HG03521 (cell line): ENCODE data around the gene ZIC2.
"Not testable (repeated sequence)": the region's sequence is repeated elsewhere in the genome, so short reads cannot be mapped to it uniquely, and the experiment has no call there.

Experiments used
- ATAC-seq: cut with Tn5 transposase; IDR thresholded peaks from one replicate; pipeline ENCODE4 v1.9.1; 2021; ENCODE audit warnings: mild to moderate bottlenecking, moderate library complexity; ENCODE audit not compliant: unreplicated experiment

Gene ZIC2

GRCh38 chr13:99981735-99982035 lies at the start of gene ZIC2:
TSS of gene ZIC2 (plus strand) at chr13:99981784. CDS start at chr13:99982065, 281 bp downstream.
- no peak for ATAC-seq

DNA sequence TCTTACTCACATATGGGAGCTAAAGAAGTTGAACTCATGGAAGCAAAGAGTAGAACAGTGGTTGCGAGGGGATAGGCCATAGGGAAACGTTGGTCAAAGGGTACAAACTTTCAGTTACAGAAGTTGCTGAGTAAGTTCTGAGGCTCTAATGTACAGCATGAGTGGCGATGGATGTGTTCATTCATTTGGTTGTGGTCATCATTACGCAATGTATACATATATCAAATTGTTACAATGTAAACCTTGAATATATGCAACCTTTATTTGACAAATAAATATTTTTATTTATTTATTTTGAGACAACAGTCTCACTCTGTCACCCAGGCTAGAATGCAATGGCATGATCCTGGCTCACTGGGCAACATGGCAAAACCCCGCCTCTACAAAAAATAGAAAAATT lies 48.7 kb upstream of the ZIC2 start:
- no peak for ATAC-seq

- ATAC-seq, result no peak
These were observed 45.8 kb upstream of the ZIC2 start for GRCh38 chr13:99935772-99936171.

DNA sequence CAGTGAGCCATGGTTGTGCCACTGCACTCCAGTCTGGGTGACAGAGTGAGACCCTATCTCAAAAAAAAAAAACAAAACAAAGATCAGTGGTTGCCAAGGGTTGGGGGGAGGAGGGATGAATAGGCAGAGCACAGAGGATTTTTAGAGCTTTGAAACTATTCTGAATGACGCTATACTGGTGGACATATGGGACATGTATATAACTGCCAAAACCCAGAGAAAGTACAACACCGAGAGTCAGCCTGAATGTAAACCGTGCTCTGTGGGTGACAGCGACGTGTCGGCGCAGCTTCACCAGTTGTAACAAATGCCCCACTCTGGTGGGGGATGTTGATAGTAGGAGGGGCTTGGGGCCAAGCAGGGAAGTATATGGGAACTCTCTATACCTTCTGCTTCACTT lies 42.9 kb upstream of the ZIC2 start:
- no peak for ATAC-seq

DNA sequence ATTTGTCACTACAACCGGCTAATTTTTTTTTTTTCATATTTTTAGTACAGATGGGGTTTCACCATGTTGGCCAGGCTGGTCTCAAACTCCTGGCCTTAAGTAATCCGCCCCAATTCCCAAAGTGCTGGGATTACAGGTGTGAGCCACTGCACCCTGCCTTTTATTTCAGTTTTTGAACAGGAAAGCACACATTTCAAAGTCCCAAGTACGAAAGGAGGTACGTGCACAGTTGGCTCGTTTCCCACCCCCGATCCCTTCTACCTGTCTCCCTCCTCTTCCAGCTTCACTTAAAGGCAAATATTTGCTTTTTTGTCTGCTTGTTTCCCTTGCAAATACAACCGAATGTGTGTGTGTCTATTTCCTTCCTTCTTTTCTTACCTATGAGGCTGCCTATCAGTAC lies 40.5 kb upstream of the ZIC2 start:
- no peak for ATAC-seq

- no peak for ATAC-seq
These were observed 39.7 kb upstream of the ZIC2 start for GRCh38 chr13:99941911-99942310.

- no peak for ATAC-seq
These were observed 37.5 kb upstream of the ZIC2 start for GRCh38 chr13:99944102-99944501.

GRCh38 chr13:99944606-99945005 lies 37.0 kb upstream of the ZIC2 start:
- ATAC-seq, result no peak

DNA sequence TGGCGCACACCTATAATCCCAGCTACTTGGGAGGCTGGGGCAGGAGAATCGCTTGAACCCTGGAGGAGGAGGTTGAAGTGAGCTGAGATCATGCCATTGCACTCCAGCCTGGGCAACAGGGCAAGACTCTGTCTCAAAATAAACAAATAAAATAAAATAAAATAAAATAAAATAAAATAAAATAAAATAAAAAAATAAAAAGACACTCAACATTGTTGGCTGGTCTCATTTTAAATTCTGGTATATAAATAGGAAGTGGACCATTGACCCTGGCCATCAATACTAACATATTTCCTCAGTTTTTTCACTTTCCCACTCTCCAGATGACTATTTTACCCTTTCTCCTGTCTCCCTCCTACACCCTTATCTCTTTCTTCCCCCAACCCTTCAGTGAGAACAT lies 36.1 kb upstream of the ZIC2 start:
- ATAC-seq, result not testable (repeated sequence)

- no peak for ATAC-seq
These were observed 33.9 kb upstream of the ZIC2 start for GRCh38 chr13:99947666-99948065.

DNA sequence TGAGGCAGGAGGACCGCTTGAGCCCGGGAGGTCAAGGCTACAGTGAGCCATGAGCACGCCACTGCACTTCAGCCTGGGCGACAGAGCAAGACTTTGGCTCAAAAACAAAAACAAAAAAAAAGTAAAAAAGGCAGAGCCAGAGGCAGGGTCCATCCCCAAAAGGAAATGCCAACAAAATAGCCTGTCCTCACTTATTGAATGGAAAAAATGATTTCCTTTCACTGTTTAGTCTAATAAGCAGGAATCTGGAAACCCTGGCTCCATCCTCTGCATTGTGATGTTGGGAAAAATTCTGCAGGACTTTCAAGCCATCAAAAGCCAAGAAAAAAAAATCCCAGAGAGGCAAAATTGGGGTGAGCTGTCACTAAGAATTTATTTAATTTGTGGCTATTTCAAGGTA lies 33.2 kb upstream of the ZIC2 start:
- ATAC-seq, result no peak

DNA sequence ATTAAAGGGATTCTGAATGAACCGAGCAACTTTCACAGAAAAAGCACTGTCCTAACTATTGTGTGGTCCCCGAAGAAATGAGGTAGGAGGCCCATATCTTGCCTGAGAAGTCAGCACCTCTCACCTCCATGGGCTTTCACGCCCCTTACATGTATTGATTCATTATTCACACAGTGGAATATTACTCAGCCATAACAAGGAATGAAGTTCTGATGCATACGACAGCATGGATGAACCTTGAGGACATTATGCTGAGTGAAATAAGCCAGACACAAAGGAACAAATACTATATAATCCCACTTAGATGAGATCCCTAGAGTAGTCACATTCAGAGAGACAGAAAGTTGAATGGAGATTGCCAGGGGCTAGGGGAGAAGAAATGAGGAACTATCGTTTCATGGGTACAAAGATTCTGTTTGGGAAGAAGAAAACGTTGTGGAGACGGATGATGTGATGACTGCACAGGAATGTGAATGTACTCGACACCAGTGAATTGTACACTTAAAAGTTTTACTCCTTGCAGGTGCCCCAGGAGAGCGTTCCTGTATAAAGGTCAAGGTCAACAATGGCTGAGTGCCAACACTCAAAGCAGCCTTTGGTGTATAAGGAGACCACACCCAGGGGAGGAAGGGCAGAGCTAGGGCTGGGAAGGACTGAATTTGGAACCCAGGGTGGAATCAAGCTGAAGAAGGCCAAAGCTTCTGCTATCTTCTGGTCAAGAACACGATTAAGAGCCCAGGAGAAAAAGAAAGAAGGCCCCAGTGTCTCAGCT lies 32.5 kb upstream of the ZIC2 start:
- ATAC-seq, result no peak

GRCh38 chr13:99949679-99950413 lies 31.7 kb upstream of the ZIC2 start:
- ATAC-seq, result no peak

DNA sequence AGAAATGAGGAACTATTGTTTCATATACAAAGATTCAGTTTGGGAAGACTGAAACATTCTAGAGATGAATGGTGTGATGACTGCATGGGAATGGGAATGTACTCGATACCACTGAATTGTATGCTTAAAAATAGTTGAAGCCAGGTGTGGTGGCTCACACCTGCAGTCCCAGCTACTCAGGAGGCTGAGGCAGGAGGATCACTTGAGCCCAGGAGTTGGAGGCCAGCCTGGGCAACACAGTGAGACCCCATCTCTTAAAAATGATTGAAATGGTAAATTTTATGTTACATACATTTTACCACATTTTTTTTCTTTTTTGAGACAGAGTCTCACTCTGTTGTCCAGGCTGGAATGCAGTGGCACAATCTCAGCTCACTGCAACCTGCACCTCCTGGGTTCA lies 29.9 kb upstream of the ZIC2 start:
- ATAC-seq, result not testable (repeated sequence)

DNA sequence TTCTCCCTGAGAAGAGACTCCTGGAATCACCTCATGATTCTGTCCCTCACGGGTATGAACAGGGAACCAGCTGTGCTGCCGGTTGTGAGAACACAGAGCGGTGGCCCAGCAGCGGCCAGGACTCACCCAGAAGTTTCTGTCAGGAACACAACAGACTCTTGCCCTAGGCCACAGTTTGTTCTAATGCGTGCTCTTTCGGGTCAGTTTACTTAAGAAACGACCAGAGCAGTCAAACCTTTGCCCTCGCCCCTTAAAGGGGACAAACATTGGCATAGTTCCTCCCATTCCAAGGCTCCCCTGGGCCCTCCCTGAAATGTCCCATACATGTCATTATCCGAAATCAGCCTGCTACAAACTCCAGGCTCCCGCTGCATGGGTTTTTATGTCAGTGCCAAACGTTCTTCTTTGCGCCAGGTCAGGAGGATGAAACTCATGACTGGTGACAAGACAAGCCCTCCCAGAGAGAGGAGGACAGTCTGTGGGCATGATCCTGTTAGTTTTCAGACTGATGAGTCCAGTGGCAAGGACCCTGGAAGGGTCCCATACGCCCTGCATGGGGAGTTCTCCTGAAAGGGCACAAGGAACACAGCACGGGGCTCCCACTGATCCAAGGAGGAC lies 28.3 kb upstream of the ZIC2 start:
- no peak for ATAC-seq

GRCh38 chr13:99955107-99955746 lies 26.4 kb upstream of the ZIC2 start:
- no peak for ATAC-seq

DNA sequence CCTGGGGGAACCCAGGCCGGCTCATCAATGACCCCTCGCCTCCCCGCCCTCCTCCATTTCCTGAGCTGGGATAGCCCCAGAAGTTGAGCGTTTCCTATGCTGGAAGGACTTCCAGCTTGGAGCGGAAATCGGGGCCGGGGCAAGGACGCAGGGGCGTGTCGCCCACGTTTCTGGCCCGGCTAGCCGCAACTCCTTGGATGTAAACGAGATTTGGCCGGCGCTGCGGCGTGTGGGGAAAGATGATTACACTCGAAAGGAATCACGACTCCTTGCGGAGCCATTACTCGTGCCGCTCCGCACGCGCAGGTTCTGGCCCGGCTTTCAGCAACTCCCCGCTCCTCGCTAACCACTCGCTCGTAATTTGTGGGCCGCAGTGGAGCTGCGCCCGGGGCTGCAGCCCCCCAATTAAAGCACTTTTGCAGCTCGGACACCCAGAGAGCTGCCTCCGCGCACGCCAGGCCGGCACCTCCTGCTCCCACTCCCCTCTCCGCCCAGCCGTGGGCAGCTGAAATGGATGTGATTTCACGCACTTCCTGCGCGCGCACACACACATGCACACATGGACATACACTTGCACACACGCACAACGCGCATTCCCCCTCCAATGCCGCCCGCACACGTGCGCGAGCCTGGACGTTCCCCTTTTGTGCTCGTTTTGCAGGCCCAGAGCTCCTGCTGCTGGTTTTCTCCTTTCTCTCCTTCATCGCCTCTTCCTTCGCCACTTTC lies 25.7 kb upstream of the ZIC2 start:
- no peak for ATAC-seq

DNA sequence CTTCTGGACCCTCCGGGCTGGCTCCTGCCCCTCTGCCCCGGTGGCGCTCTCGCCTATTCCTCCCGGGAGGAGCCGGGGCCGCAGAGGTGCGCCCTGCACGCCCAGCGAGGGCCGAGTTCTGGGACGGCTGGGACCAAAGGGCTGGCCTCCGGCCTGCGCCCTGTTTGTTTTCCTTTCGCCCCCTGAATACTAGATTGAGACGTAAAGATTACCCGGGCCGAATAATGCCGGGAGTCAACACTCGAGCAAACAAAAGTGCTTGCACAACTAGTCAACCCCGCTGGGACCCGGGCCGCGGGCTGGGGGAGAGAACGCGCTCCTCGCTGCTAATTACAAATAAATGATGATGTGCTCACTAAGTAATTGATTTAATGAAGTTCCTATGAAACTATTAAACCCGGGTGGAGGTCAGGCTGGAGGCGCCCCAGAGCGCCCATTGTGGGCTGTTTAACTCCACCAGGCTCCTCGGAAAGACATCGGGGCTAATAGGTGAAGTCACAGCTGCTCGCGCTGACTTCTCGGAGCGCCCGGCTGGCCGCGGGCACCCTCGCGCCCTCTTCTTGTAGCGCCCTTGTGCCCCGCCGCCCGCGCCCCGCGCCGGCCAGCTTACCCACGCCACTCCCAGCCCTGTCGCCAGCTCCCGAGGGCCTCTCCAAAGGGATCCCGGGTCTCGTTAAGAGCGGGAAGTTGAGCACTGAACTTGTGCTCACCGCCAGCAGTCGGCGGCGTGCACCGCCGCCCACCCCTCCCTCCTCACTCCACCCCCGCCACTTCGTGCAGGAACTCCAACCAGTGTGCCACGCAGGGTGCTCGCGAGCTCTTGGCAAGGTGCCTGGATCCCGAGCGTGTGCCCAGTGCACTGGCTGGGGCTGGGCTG lies 24.9 kb upstream of the ZIC2 start:
- ATAC-seq, result no peak

DNA sequence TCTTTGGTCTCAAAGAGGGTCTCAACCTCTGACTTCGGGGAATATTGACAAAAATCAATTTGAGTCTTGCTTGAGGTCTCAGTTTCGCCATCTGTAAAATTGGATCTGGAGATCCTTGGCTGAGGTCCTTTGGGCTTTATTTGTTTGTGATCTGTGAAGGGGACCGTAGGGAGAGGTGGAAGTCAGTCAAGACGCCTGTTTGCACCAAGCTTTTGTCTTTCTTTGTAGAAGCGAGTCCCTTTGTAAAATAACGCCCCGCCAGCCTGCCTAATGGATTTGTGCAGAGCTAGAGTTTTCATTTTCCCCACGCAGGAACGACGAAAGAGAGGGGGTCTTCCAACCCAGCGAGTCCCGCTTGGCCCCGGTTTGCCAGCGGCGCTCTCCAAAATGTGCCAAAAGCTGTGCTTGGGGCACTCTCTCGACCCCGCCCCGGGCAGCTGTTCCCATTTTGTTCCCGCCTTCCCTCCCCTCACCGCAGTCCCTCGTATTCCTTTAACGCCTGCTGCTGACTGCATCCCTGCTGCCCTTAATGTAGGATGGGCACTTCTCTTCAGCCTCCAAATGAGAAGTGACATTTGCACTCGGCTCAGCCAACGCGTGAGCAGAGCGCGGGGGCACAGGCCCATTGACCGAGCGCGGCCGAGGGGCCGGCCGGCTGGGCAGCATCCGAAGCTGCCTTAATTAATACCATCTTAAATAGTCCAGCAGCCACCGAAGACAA lies 23.0 kb upstream of the ZIC2 start:
- no peak for ATAC-seq
